HL-60 (cell line): Measurements from ENCODE around the gene DTX4.

Source experiments
- DNase-seq, 2 experiments: peaks; one replicate each; pipeline ENCODE4 v3.0.0-alpha.2; 2010 to 2020; ENCODE audit warnings: low read depth in 1 of 2, low spot score in 1 of 2
- H3K27ac ChIP-seq: fragments of 250-450 bp; sonication (Bioruptor Pico); replicated peaks from 2 replicates; pipeline ENCODE4 v1.5.1; 2020; ENCODE audit warnings: mild to moderate bottlenecking, moderate library complexity
- H3K27me3 ChIP-seq: fragments of 250-450 bp; sonication (Bioruptor Pico); 2 replicates; pipeline ENCODE4 v1.5.1; 2021; ENCODE audit warnings: mild to moderate bottlenecking, moderate library complexity; ENCODE audit not compliant: insufficient read depth, poor library complexity, severe bottlenecking
- H3K4me3 ChIP-seq: replicated peaks from 2 replicates; pipeline ENCODE4 v1.5.1; 2011; ENCODE audit warnings: mild to moderate bottlenecking, control low read depth, low read length; ENCODE audit not compliant: insufficient read depth
- GABPA ChIP-seq: IDR thresholded peaks from 2 replicates; pipeline ENCODE4 v1.6.1; 2012; ENCODE audit warnings: low read depth
- POLR2AphosphoS5 ChIP-seq: IDR thresholded peaks from 2 replicates; pipeline ENCODE4 v1.6.1; 2012; ENCODE audit warnings: low read depth
- REST ChIP-seq: IDR thresholded peaks from 2 replicates; pipeline ENCODE4 v1.6.1; 2012; ENCODE audit warnings: low read depth; ENCODE audit not compliant: insufficient replicate concordance
- SPI1 ChIP-seq: IDR thresholded peaks from 2 replicates; pipeline ENCODE4 v1.6.1; 2012; ENCODE audit warnings: low read depth, mild to moderate bottlenecking, borderline replicate concordance
- TF ChIP-seq, protein P1 (sequence below): IDR thresholded peaks from one replicate; pipeline ENCODE4 v1.5.1; 2011; ENCODE audit warnings: low read length, control low read depth, inconsistent platforms; ENCODE audit not compliant: insufficient read depth

The DTX4 gene

DNA sequence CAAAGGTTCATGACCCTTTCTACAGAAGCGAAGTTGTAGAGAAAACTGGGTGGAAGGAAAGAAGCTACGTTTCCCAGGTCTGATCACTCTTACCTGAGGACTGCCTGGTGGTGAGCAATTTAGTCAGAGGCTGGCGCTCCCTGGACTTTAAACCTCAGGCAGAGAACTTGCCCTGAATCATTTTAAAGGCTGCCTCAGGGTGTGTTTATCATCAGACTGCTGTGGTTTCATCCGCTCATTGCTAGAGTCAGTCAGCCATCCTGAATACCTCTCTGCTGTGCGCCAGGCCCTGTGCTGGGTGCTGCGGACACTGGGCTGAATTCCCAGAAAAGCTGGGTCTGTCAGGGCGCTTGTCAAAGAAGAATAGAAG lies 2.7 kb downstream of the DTX4 start:
- Histone ChIP-seq H3K27me3 (peaks cover 16% of the 10 kb centered on the region), H3K4me3 (no peak overlapping the region), H3K27ac (no peak overlapping the region)
- no peak for TF ChIP-seq REST
- TF ChIP-seq, protein P1, sequence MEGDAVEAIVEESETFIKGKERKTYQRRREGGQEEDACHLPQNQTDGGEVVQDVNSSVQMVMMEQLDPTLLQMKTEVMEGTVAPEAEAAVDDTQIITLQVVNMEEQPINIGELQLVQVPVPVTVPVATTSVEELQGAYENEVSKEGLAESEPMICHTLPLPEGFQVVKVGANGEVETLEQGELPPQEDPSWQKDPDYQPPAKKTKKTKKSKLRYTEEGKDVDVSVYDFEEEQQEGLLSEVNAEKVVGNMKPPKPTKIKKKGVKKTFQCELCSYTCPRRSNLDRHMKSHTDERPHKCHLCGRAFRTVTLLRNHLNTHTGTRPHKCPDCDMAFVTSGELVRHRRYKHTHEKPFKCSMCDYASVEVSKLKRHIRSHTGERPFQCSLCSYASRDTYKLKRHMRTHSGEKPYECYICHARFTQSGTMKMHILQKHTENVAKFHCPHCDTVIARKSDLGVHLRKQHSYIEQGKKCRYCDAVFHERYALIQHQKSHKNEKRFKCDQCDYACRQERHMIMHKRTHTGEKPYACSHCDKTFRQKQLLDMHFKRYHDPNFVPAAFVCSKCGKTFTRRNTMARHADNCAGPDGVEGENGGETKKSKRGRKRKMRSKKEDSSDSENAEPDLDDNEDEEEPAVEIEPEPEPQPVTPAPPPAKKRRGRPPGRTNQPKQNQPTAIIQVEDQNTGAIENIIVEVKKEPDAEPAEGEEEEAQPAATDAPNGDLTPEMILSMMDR, result no peak
- no peak for TF ChIP-seq SPI1
- TF ChIP-seq GABPA, result no peak
- TF ChIP-seq POLR2AphosphoS5, result no peak
- DNase-seq, result no peak

DNA sequence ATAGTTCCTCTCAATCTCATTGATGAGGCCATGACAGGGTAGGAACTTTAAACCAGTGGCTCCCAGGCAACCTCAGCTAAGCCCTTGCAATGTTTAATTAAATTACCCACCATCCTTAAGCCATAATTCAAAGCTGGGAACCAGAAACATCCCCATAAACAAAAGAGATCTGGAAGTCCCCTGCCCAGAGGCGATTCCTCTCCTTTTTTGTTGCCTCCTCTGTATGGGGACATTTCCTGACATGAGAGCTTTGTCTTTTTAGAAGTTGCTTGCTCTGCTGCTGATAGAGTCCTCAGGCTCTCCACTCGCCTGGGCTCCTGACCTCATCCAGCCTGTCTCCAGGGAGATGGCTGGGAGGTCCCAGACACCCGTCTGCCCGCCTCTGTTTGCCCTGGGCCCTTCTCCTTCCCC lies 3.2 kb downstream of the DTX4 start:
- H3K4me3 ChIP-seq, result no peak overlapping the region
- H3K27ac ChIP-seq, result no peak overlapping the region
- H3K27me3 ChIP-seq, result peaks cover 16% of the 10 kb centered on the region
- DNase-seq, result no peak
- no peak for TF ChIP-seq SPI1
- no peak for TF ChIP-seq POLR2AphosphoS5
- TF ChIP-seq, protein P1, result no peak
- no peak for TF ChIP-seq REST
- no peak for TF ChIP-seq GABPA

DNA sequence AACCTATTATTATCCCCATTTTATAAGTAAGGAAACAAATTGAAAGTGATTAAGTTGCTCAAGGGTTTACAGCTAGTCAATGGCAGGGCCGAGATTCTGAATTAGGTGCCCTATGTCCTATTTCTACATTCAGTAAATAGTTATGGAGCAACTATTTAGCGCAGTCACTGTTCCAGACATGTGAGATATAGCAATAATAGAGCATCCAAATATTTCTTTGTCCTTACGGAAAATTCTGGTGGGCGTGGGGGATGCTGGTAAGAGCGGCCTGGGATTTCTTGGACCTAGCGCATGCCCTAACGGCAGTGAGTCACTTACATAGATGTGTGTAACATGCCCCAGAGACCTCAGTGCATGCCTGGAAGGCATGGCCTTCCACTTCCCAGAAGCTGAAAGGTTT lies 4.4 kb downstream of the DTX4 start:
- TF ChIP-seq REST, result no peak
- no peak for TF ChIP-seq GABPA
- TF ChIP-seq SPI1, result no peak
- TF ChIP-seq, protein P1, result no peak
- no peak for TF ChIP-seq POLR2AphosphoS5
- no peak overlapping the region for H3K4me3 ChIP-seq
- no peak for DNase-seq
- H3K27ac ChIP-seq, result no peak overlapping the region
- H3K27me3 ChIP-seq, result peaks cover 16% of the 10 kb centered on the region
